Stimulated activated naive B cell treated with anti-CD40 and anti-IgM and Interleukin-4, amounts not matched to agents 10 μg/mL and 1 μg/mL and 100 μg/mL, for 72 hours (primary cell): ENCODE data around the gene SPDYE1.

Source experiments
- ATAC-seq, 2 donors: fragments of 150-1000 bp; cut with Tn5 transposase; replicated peaks; 2 replicates each; pipeline ENCODE4 v1.10.0; 2021; ENCODE audit warnings: moderate library complexity in 1 of 2
- DNase-seq: peaks from one replicate; pipeline ENCODE4 v3.0.0; 2021
- H3K27ac Mint-ChIP-seq: one replicate; pipeline ENCODE4 v1.8.0; 2022; ENCODE audit warnings: mild to moderate bottlenecking, mixed read lengths
- H3K27me3 Mint-ChIP-seq, 2 donors: one replicate each; pipeline ENCODE4 v1.8.0; 2022; ENCODE audit warnings: mixed read lengths in 2 of 2
- H3K36me3 Mint-ChIP-seq, 2 donors: one replicate each; pipeline ENCODE4 v1.8.0; 2022; ENCODE audit warnings: mixed read lengths in 2 of 2, mild to moderate bottlenecking in 1 of 2
- H3K4me1 Mint-ChIP-seq, 2 donors: one replicate each; pipeline ENCODE4 v1.8.0; 2022; ENCODE audit warnings: mixed read lengths in 2 of 2, mild to moderate bottlenecking in 1 of 2
- H3K4me3 Mint-ChIP-seq, 2 donors: one replicate each; pipeline ENCODE4 v1.8.0; 2022; ENCODE audit warnings: mild to moderate bottlenecking in 2 of 2, mixed read lengths in 2 of 2, moderate library complexity in 1 of 2
- H3K9me3 Mint-ChIP-seq, 2 donors: one replicate each; pipeline ENCODE4 v1.8.0; 2022; ENCODE audit warnings: mixed read lengths in 2 of 2, mild to moderate bottlenecking in 1 of 2

The SPDYE1 gene

GRCh38 chr7:44044315-44045225 is 46.9 kb downstream of the SPDYE1 start, which contains the start of gene DBNL:
Gene DBNL, plus strand, starts transcription at chr7:44044702. Its CDS starts 36 bp downstream, at chr7:44044738.
- Mint-ChIP-seq H3K27ac (peak within 1 kb of the TSS; percentile 98), H3K4me1 (peaks cover 36 to 58% of the 10 kb centered on the region in 2 donors), H3K27me3 (no peaks in the 10 kb centered on the region), H3K4me3 (peak within 1 kb of the TSS; percentile 87 to 91), H3K36me3 (peaks cover 30 to 35% of the 10 kb centered on the region in 2 donors), H3K9me3 (no peaks in the 10 kb centered on the region)
- DNase-seq (peak; percentile 88), ATAC-seq (peak; percentile 60 to 68)

- peaks cover 42 to 66% of the 10 kb centered on the region in 2 donors for H3K4me1 Mint-ChIP-seq
- ATAC-seq = no peak
- H3K27ac Mint-ChIP-seq = peak overlapping the region; percentile 98
Observed at GRCh38 chr7:44045226-44046014, 47.7 kb downstream of the SPDYE1 start.

GRCh38 chr7:44046321-44047061 is 48.8 kb downstream of the SPDYE1 start:
- peak overlapping the region; percentile 98 for H3K27ac Mint-ChIP-seq
- peak overlapping the region; percentile 87 to 91 for H3K4me3 Mint-ChIP-seq
- H3K36me3 Mint-ChIP-seq = peaks cover 42 to 43% of the 10 kb centered on the region in 2 donors
- no peaks in the 10 kb centered on the region for H3K27me3 Mint-ChIP-seq
- ATAC-seq (peak; percentile 91 to 92), DNase-seq (peak; percentile 81)
- peaks cover 46 to 69% of the 10 kb centered on the region in 2 donors for H3K4me1 Mint-ChIP-seq
- no peaks in the 10 kb centered on the region for H3K9me3 Mint-ChIP-seq

More at GRCh38 chr7:44045226-44046014, 47.7 kb downstream of the SPDYE1 start:
- peak overlapping the region; percentile 87 to 91 for H3K4me3 Mint-ChIP-seq
- no peaks in the 10 kb centered on the region for H3K9me3 Mint-ChIP-seq
- no peak for DNase-seq
- H3K27me3 Mint-ChIP-seq = no peaks in the 10 kb centered on the region
- H3K36me3 Mint-ChIP-seq = peaks cover 33 to 41% of the 10 kb centered on the region in 2 donors

GRCh38 chr7:44048031-44048795 is 50.5 kb downstream of the SPDYE1 start:
- peaks cover 53 to 55% of the 10 kb centered on the region in 2 donors for H3K36me3 Mint-ChIP-seq
- H3K4me3 Mint-ChIP-seq = peak overlapping the region; percentile 67 to 87
- ATAC-seq = no peak

GRCh38 chr7:44050121-44050914 is 52.6 kb downstream of the SPDYE1 start:
- no peak overlapping the region for H3K4me3 Mint-ChIP-seq
- H3K4me1 Mint-ChIP-seq = peaks cover 54 to 87% of the 10 kb centered on the region in 2 donors
- ATAC-seq = no peak
- DNase-seq = no peak
- peak overlapping the region; percentile 62 for H3K27ac Mint-ChIP-seq
- H3K9me3 Mint-ChIP-seq = no peaks in the 10 kb centered on the region
- H3K36me3 Mint-ChIP-seq = peaks cover 60 to 66% of the 10 kb centered on the region in 2 donors
- no peaks in the 10 kb centered on the region for H3K27me3 Mint-ChIP-seq

More at GRCh38 chr7:44048031-44048795, 50.5 kb downstream of the SPDYE1 start:
- H3K27ac Mint-ChIP-seq = peak overlapping the region; percentile 87
- H3K4me1 Mint-ChIP-seq = peaks cover 54 to 85% of the 10 kb centered on the region in 2 donors
- H3K27me3 Mint-ChIP-seq = no peaks in the 10 kb centered on the region
- H3K9me3 Mint-ChIP-seq = no peaks in the 10 kb centered on the region
- DNase-seq = no peak

- Mint-ChIP-seq H3K36me3 (peaks cover 55 to 65% of the 10 kb centered on the region in 2 donors), H3K9me3 (no peaks in the 10 kb centered on the region), H3K27me3 (no peaks in the 10 kb centered on the region), H3K4me3 (no peak overlapping the region), H3K27ac (peak overlapping the region; percentile 62), H3K4me1 (peaks cover 50 to 87% of the 10 kb centered on the region in 2 donors)
- ATAC-seq = no peak
- DNase-seq = no peak
Observed at GRCh38 chr7:44050915-44051560, 53.3 kb downstream of the SPDYE1 start.

GRCh38 chr7:44051611-44052220 is 54.0 kb downstream of the SPDYE1 start:
- Mint-ChIP-seq H3K36me3 (peaks cover 52 to 65% of the 10 kb centered on the region in 2 donors), H3K9me3 (no peaks in the 10 kb centered on the region), H3K4me1 (peaks cover 49 to 87% of the 10 kb centered on the region in 2 donors), H3K27ac (peak overlapping the region; percentile 14), H3K4me3 (no peak overlapping the region), H3K27me3 (no peaks in the 10 kb centered on the region)
- ATAC-seq = no peak
- no peak for DNase-seq

- peaks cover 52 to 66% of the 10 kb centered on the region in 2 donors for H3K36me3 Mint-ChIP-seq
- peaks cover 50 to 87% of the 10 kb centered on the region in 2 donors for H3K4me1 Mint-ChIP-seq
- H3K27ac Mint-ChIP-seq = peak overlapping the region; percentile 3
Observed at GRCh38 chr7:44052771-44053365, 55.2 kb downstream of the SPDYE1 start.

GRCh38 chr7:44056681-44057080 is 59.0 kb downstream of the SPDYE1 start:
- H3K4me1 Mint-ChIP-seq = peaks cover 51 to 87% of the 10 kb centered on the region in 2 donors
- H3K36me3 Mint-ChIP-seq = peaks cover 64 to 81% of the 10 kb centered on the region in 2 donors
- H3K4me3 Mint-ChIP-seq = no peak overlapping the region
- ATAC-seq = no peak
- H3K27me3 Mint-ChIP-seq = no peaks in the 10 kb centered on the region
- no peaks in the 10 kb centered on the region for H3K9me3 Mint-ChIP-seq
- DNase-seq = no peak
- H3K27ac Mint-ChIP-seq = peak overlapping the region; percentile 56

More at GRCh38 chr7:44052771-44053365, 55.2 kb downstream of the SPDYE1 start:
- H3K4me3 Mint-ChIP-seq = no peak overlapping the region
- ATAC-seq = peak in 1 of 2 donors; percentile 27
- H3K27me3 Mint-ChIP-seq = no peaks in the 10 kb centered on the region
- no peak for DNase-seq
- no peaks in the 10 kb centered on the region for H3K9me3 Mint-ChIP-seq

- Mint-ChIP-seq H3K4me3 (peak overlapping the region; percentile 65 to 74), H3K27me3 (no peaks in the 10 kb centered on the region), H3K36me3 (peaks cover 65 to 81% of the 10 kb centered on the region in 2 donors), H3K9me3 (no peaks in the 10 kb centered on the region), H3K27ac (peak overlapping the region; percentile 99), H3K4me1 (peaks cover 49 to 87% of the 10 kb centered on the region in 2 donors)
- DNase-seq (no peak), ATAC-seq (no peak)
Observed at GRCh38 chr7:44057181-44057848, 59.6 kb downstream of the SPDYE1 start.
